GM23338 (cell line): ENCODE data around the gene PUDP.

Source experiments
- CREB1 ChIP-seq: fragments of 250-450 bp; sonication (Bioruptor Pico); IDR thresholded peaks from 2 replicates; pipeline ENCODE4 v1.5.0; 2020; ENCODE audit warnings: low read depth, mild to moderate bottlenecking, moderate library complexity
- CTCF ChIP-seq, 2 experiments: fragments of 200-600 bp in 1 of 2; sonication (generic) in 1 of 2; conservative IDR thresholded peaks; 2 replicates each; pipeline versions ENCODE4 v1.5.1 to v1.6.1; 2016 to 2017; ENCODE audit warnings: antibody characterized with exemption in 2 of 2, low read depth in 2 of 2, mild to moderate bottlenecking in 2 of 2, moderate library complexity in 1 of 2
- ETS1 ChIP-seq: IDR thresholded peaks from 2 replicates; pipeline ENCODE4 v1.6.1; 2016; ENCODE audit warnings: antibody characterized with exemption
- EZH2 ChIP-seq: fragments of 200-600 bp; sonication (generic); IDR thresholded peaks from one replicate; pipeline ENCODE4 v1.8.0; 2017; ENCODE audit warnings: antibody characterized with exemption, mild to moderate bottlenecking, low read depth; ENCODE audit not compliant: unreplicated experiment
- EZH2phosphoT487 ChIP-seq: fragments of 200-600 bp; sonication (generic); IDR thresholded peaks from one replicate; pipeline ENCODE4 v1.8.1; 2018; ENCODE audit warnings: antibody characterized with exemption; ENCODE audit not compliant: unreplicated experiment
- JUNB ChIP-seq: IDR thresholded peaks from one replicate; pipeline ENCODE4 v1.6.1; 2016; ENCODE audit warnings: antibody characterized with exemption; ENCODE audit not compliant: unreplicated experiment
- POLR2AphosphoS5 ChIP-seq: IDR thresholded peaks from 2 replicates; pipeline ENCODE4 v1.6.1; 2016; ENCODE audit warnings: antibody characterized with exemption, low read depth
- STAT1 ChIP-seq: IDR thresholded peaks from one replicate; pipeline ENCODE4 v1.6.1; 2016; ENCODE audit warnings: antibody characterized with exemption; ENCODE audit not compliant: unreplicated experiment
- ZNF331 ChIP-seq: fragments of 250-450 bp; sonication (Bioruptor Pico); IDR thresholded peaks from 2 replicates; pipeline ENCODE4 v1.5.0; 2020; ENCODE audit warnings: low read depth, mild to moderate bottlenecking, moderate library complexity
- TF ChIP-seq, protein P1 (sequence below): IDR thresholded peaks from one replicate; pipeline ENCODE4 v1.6.1; 2018; ENCODE audit warnings: antibody characterized with exemption; ENCODE audit not compliant: unreplicated experiment

GRCh38 chrX:7086384-7086783, 61.6 kb downstream of the PUDP start:
- no peak for TF ChIP-seq EZH2phosphoT487
- TF ChIP-seq CTCF (conservative IDR thresholded peaks at IDR 0.05; ENCODE audit: low read depth in 2 of 2) = no peak
- TF ChIP-seq, protein P1, sequence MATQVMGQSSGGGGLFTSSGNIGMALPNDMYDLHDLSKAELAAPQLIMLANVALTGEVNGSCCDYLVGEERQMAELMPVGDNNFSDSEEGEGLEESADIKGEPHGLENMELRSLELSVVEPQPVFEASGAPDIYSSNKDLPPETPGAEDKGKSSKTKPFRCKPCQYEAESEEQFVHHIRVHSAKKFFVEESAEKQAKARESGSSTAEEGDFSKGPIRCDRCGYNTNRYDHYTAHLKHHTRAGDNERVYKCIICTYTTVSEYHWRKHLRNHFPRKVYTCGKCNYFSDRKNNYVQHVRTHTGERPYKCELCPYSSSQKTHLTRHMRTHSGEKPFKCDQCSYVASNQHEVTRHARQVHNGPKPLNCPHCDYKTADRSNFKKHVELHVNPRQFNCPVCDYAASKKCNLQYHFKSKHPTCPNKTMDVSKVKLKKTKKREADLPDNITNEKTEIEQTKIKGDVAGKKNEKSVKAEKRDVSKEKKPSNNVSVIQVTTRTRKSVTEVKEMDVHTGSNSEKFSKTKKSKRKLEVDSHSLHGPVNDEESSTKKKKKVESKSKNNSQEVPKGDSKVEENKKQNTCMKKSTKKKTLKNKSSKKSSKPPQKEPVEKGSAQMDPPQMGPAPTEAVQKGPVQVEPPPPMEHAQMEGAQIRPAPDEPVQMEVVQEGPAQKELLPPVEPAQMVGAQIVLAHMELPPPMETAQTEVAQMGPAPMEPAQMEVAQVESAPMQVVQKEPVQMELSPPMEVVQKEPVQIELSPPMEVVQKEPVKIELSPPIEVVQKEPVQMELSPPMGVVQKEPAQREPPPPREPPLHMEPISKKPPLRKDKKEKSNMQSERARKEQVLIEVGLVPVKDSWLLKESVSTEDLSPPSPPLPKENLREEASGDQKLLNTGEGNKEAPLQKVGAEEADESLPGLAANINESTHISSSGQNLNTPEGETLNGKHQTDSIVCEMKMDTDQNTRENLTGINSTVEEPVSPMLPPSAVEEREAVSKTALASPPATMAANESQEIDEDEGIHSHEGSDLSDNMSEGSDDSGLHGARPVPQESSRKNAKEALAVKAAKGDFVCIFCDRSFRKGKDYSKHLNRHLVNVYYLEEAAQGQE = no peak
- no peak for TF ChIP-seq EZH2
- no peak for TF ChIP-seq POLR2AphosphoS5
- no peak for TF ChIP-seq JUNB
- TF ChIP-seq ZNF331 (CRISPR knock-in tag) = no peak
- no peak for TF ChIP-seq STAT1
- TF ChIP-seq CREB1 (CRISPR knock-in tag) = no peak
- no peak for TF ChIP-seq ETS1
